H1 (cell line): ENCODE results near the gene CBY1. TPM values are rescaled to one million over a fixed set of nuclear protein-coding genes. Genes with fewer than 3 reads are reported as not detected.

Experiments
- CHD7 ChIP-seq: fragments of 300-600 bp; sonication (generic); IDR thresholded peaks from 2 replicates; pipeline ENCODE4 v1.7.1; 2012; ENCODE audit warnings: low read length, moderate library complexity, mild to moderate bottlenecking, inconsistent platforms; ENCODE audit not compliant: insufficient replicate concordance
- HDAC2 ChIP-seq, 2 experiments: fragments of 300-600 bp in 1 of 2; sonication (generic) in 1 of 2; IDR thresholded peaks; 2 replicates each; pipeline ENCODE4 v1.6.1; 2011 to 2012; ENCODE audit warnings: low read depth in 2 of 2, low read length in 2 of 2, mild to moderate bottlenecking in 2 of 2, moderate library complexity in 2 of 2, borderline replicate concordance in 1 of 2, inconsistent platforms in 1 of 2
- SIN3A ChIP-seq, 2 experiments: IDR thresholded peaks in 1 of 2; conservative IDR thresholded peaks in 1 of 2; 2 replicates each; pipeline ENCODE4 v1.6.1; 2011 to 2012; ENCODE audit warnings: low read length in 2 of 2, improper control_type of control experiment in 1 of 2, low read depth in 1 of 2, mild to moderate bottlenecking in 1 of 2
- SRF ChIP-seq: IDR thresholded peaks from 2 replicates; pipeline ENCODE4 v1.6.1; 2011; ENCODE audit warnings: mild to moderate bottlenecking, low read depth, low read length, moderate library complexity
- ZNF274 ChIP-seq: IDR thresholded peaks from 2 replicates; pipeline ENCODE4 v1.7.0; 2012; ENCODE audit warnings: low read length, borderline replicate concordance; ENCODE audit errors: extremely low read depth
- polyA plus RNA-seq, 7 experiments: library from polyadenylated mRNA; depleted of rRNA in 3 of 7; stranded (reverse) in 5 of 7; unstranded in 2 of 7; fragments of >200 nt in 5 of 7; fragments of 200-250 nt in 2 of 7; gene quantifications; 1 replicate in 5 of 7; 2 replicates in 1 of 7; 4 replicates in 1 of 7; pipeline versions ENCODE4 v1.2.1 to v1.2.3, GENCODE V29; 2011 to 2013; ENCODE audit warnings: missing spikeins in 2 of 7, mixed read lengths in 2 of 7
- total RNA-seq: library from RNA; stranded (reverse); fragmentation: NEBNext Ultra II Directional; extraction: Animal tissue kit (Norgen Biotek cat#: 25700); gene quantifications from 2 replicates; pipeline ENCODE4 v1.2.1, GENCODE V29; 2021
- TF ChIP-seq, protein P1 (sequence below): IDR thresholded peaks from 2 replicates; pipeline ENCODE4 v1.6.1; 2012; ENCODE audit warnings: inconsistent platforms
- TF ChIP-seq, protein P2 (sequence below): IDR thresholded peaks from 2 replicates; pipeline ENCODE4 v1.6.1; 2011; ENCODE audit warnings: low read length, improper control_type of control experiment

Gene CBY1
- total and polyA plus RNA-seq, 2 of the 8 experiments (the other 6 are each of a cell fraction or from before 2014, with no cell fraction given) = 23.2 to 30.2 TPM

GRCh38 chr22:38706101-38706900 lies 49.9 kb downstream of the CBY1 start (continued):
- TF ChIP-seq, protein P1, sequence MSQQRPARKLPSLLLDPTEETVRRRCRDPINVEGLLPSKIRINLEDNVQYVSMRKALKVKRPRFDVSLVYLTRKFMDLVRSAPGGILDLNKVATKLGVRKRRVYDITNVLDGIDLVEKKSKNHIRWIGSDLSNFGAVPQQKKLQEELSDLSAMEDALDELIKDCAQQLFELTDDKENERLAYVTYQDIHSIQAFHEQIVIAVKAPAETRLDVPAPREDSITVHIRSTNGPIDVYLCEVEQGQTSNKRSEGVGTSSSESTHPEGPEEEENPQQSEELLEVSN = peak; percentile 64
- TF ChIP-seq HDAC2 (IDR thresholded peaks at IDR 0.05; ENCODE audit: borderline replicate concordance in 1 of 2, low read depth in 2 of 2, low read length in 2 of 2) (peak in 1 of 2 experiments; percentile 62; a peak in 1 of 4 replicates), ZNF274 (no peak), SIN3A (conservative IDR thresholded peaks at IDR 0.05 in 1 of 2, IDR thresholded peaks at IDR 0.05 in 1 of 2; ENCODE audit: low read depth in 1 of 2, low read length in 2 of 2) (peak in 1 of 2 experiments; percentile 71; a peak in 1 of 4 replicates), CHD7 (no peak), SRF (no peak)
- TF ChIP-seq, protein P2, sequence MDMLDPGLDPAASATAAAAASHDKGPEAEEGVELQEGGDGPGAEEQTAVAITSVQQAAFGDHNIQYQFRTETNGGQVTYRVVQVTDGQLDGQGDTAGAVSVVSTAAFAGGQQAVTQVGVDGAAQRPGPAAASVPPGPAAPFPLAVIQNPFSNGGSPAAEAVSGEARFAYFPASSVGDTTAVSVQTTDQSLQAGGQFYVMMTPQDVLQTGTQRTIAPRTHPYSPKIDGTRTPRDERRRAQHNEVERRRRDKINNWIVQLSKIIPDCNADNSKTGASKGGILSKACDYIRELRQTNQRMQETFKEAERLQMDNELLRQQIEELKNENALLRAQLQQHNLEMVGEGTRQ = no peak
